ENCODE results near the gene RHOT1. TPM values are rescaled to one million over a fixed set of nuclear protein-coding genes. Genes with fewer than 3 reads are reported as not detected.

RHOT1 gene
- total RNA-seq, 1 experiment from 2014 or later: 112 TPM

- DNase-seq (ENCODE audit: low spot score): no peak
These were observed 126.5 kb downstream of the RHOT1 start for GRCh38 chr17:32268734-32269288.

- DNase-seq (ENCODE audit: low spot score): no peak
These were observed 127.1 kb downstream of the RHOT1 start for GRCh38 chr17:32269377-32269776.

GRCh38 chr17:32271844-32272243, 129.5 kb downstream of the RHOT1 start:
- no peak for DNase-seq (ENCODE audit: low spot score)

GRCh38 chr17:32274101-32274500, 131.8 kb downstream of the RHOT1 start:
- DNase-seq (ENCODE audit: low spot score): no peak

- no peak for DNase-seq (ENCODE audit: low spot score)
These were observed 132.3 kb downstream of the RHOT1 start for GRCh38 chr17:32274643-32275042.

Other genes with a start within 250 kb of the RHOT1 start
- gene UTP6, start 240.8 kb upstream of the RHOT1 start, total RNA-seq (2014; rRNA removed; shearing (Covaris generic)): 116 and 122 TPM in 2 replicates
- 47.5 and 52.4 TPM in 2 replicates for gene SUZ12, start 205.5 kb upstream of the RHOT1 start, total RNA-seq (2014; rRNA removed; shearing (Covaris generic))
- 17.7 and 24.1 TPM in 2 replicates for gene LRRC37B, start 135.1 kb upstream of the RHOT1 start, total RNA-seq (2014; rRNA removed; shearing (Covaris generic))
- gene RHBDL3, start 123.3 kb downstream of the RHOT1 start, total RNA-seq (2014; rRNA removed; shearing (Covaris generic)): 3.7 TPM in 2 replicates
- 75.6 and 89.5 TPM in 2 replicates for gene C17orf75, start 199.7 kb downstream of the RHOT1 start, total RNA-seq (2014; rRNA removed; shearing (Covaris generic))
- 221 and 227 TPM in 2 replicates for gene ZNF207, start 207.7 kb downstream of the RHOT1 start, total RNA-seq (2014; rRNA removed; shearing (Covaris generic))

All from A172 (cell line).